ENCODE results near the gene TCN2.

Gene TCN2

DNA sequence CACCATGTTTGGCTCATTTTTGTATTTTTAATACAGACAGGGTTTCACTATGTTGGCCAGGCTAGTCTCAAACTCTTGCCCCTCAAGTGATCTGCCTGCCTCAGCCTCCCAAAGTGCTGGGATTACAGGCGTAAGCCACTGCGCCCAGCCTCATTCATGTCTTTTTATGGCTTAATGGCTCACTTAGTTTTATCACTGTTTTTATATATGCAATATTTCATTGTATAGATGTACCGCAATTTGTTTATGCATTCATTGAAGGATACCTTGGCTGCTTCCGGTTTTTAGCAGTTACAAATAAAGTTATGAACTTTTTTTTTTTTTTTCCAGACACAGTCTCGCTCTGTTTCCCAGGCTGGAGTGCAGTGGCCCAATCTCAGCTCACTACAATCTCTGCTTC lies 5.5 kb upstream of the TCN2 start:
- Histone ChIP-seq H3K4me2 (ENCODE audit: low read depth, low read length, poor library complexity, severe bottlenecking) (no peak overlapping the region), H3K9me2 (replicated peaks; ENCODE audit: insufficient read depth, low read length) (no peaks in the 10 kb centered on the region), H3K9me3 (ENCODE audit: insufficient read depth, low read length) (no peaks in the 10 kb centered on the region), H4K20me1 (ENCODE audit: low read depth, low read length) (no peaks in the 10 kb centered on the region), H2AFZ (ENCODE audit: low read depth, low read length, severe bottlenecking) (no peak overlapping the region), H3K9ac (ENCODE audit: low read length) (no peak overlapping the region), H3K4me3 (ENCODE audit: insufficient read depth, low read length, poor library complexity, severe bottlenecking) (no peak overlapping the region), H3F3A (ENCODE audit: insufficient read depth) (no peaks in the 10 kb centered on the region), H3K27me3 (ENCODE audit: low read length) (no peaks in the 10 kb centered on the region), H3K79me2 (ENCODE audit: insufficient read depth, low read length) (no peaks in the 10 kb centered on the region), H3K27ac (ENCODE audit: low read depth, low read length) (no peak overlapping the region), H3K36me3 (ENCODE audit: low read length) (no peaks in the 10 kb centered on the region)
- TF ChIP-seq, protein P1, sequence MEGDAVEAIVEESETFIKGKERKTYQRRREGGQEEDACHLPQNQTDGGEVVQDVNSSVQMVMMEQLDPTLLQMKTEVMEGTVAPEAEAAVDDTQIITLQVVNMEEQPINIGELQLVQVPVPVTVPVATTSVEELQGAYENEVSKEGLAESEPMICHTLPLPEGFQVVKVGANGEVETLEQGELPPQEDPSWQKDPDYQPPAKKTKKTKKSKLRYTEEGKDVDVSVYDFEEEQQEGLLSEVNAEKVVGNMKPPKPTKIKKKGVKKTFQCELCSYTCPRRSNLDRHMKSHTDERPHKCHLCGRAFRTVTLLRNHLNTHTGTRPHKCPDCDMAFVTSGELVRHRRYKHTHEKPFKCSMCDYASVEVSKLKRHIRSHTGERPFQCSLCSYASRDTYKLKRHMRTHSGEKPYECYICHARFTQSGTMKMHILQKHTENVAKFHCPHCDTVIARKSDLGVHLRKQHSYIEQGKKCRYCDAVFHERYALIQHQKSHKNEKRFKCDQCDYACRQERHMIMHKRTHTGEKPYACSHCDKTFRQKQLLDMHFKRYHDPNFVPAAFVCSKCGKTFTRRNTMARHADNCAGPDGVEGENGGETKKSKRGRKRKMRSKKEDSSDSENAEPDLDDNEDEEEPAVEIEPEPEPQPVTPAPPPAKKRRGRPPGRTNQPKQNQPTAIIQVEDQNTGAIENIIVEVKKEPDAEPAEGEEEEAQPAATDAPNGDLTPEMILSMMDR (IDR thresholded peaks at IDR 0.05; ENCODE audit: insufficient read depth, low read length, poor library complexity, severe bottlenecking) = no peak
- no peak for TF ChIP-seq EZH2phosphoT487 (conservative IDR thresholded peaks at IDR 0.05; ENCODE audit: low read length)

DNA sequence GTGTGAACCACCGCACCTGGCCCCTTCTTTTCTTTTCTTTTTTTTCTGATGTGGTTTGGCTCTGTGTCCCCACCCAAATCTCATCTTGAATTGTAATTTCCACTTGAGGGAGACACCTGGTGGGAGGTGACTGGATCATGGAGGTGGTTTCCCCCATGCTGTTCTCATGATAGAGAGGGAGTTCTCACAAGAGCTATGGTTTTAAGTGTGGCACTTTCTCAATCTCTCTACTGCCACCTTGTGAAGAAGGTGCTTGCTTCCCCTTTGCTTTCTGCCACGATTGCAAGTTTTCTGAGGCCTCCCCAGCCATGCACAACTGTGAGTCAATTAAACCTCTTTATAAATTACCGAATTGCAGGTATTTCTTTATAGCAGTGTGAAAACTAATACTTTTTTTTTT lies 4.9 kb upstream of the TCN2 start:
- no peak for TF ChIP-seq EZH2phosphoT487 (conservative IDR thresholded peaks at IDR 0.05; ENCODE audit: low read length)
- TF ChIP-seq, protein P1 (IDR thresholded peaks at IDR 0.05; ENCODE audit: insufficient read depth, low read length, poor library complexity, severe bottlenecking) = peak; percentile 19
- H3K9ac ChIP-seq (ENCODE audit: low read length) = no peak overlapping the region
- no peaks in the 10 kb centered on the region for H3F3A ChIP-seq (ENCODE audit: insufficient read depth)
- H3K9me3 ChIP-seq (ENCODE audit: insufficient read depth, low read length) = no peaks in the 10 kb centered on the region
- no peak overlapping the region for H2AFZ ChIP-seq (ENCODE audit: low read depth, low read length, severe bottlenecking)
- H3K27ac ChIP-seq (ENCODE audit: low read depth, low read length) = no peak overlapping the region
- H3K27me3 ChIP-seq (ENCODE audit: low read length) = no peaks in the 10 kb centered on the region
- H3K36me3 ChIP-seq (ENCODE audit: low read length) = no peaks in the 10 kb centered on the region
- no peaks in the 10 kb centered on the region for H3K9me2 ChIP-seq (replicated peaks; ENCODE audit: insufficient read depth, low read length)
- H3K4me2 ChIP-seq (ENCODE audit: low read depth, low read length, poor library complexity, severe bottlenecking) = no peak overlapping the region
- H4K20me1 ChIP-seq (ENCODE audit: low read depth, low read length) = no peaks in the 10 kb centered on the region
- no peaks in the 10 kb centered on the region for H3K79me2 ChIP-seq (ENCODE audit: insufficient read depth, low read length)
- no peak overlapping the region for H3K4me3 ChIP-seq (ENCODE audit: insufficient read depth, low read length, poor library complexity, severe bottlenecking)

DNA sequence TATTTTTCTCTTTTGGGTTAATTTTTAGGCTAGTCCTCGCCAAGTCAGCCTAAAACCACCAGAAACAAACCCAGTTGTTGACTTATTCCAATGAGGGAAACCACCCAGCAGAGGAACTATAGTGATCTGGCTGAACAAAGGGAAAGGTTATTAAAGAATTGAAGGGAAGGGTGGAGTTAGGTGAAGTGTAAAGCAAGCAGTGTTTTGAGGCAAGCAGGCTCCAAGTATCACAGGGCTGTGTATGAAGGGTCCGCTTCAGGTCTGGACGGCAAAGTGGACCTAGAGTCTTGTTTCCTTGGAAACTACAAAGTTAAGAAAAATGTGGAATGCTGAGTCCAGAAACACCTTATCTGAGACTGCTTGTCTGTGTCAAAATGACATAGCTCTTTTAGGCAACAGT lies 3.2 kb upstream of the TCN2 start:
- H3K9me3 ChIP-seq (ENCODE audit: insufficient read depth, low read length) = no peaks in the 10 kb centered on the region
- H3K27me3 ChIP-seq (ENCODE audit: low read length) = no peaks in the 10 kb centered on the region
- no peaks in the 10 kb centered on the region for H3F3A ChIP-seq (ENCODE audit: insufficient read depth)
- TF ChIP-seq, protein P1 (IDR thresholded peaks at IDR 0.05; ENCODE audit: insufficient read depth, low read length, poor library complexity, severe bottlenecking) = no peak
- H2AFZ ChIP-seq (ENCODE audit: low read depth, low read length, severe bottlenecking) = no peak overlapping the region
- no peaks in the 10 kb centered on the region for H3K36me3 ChIP-seq (ENCODE audit: low read length)
- no peaks in the 10 kb centered on the region for H4K20me1 ChIP-seq (ENCODE audit: low read depth, low read length)
- no peaks in the 10 kb centered on the region for H3K9me2 ChIP-seq (replicated peaks; ENCODE audit: insufficient read depth, low read length)
- H3K4me2 ChIP-seq (ENCODE audit: low read depth, low read length, poor library complexity, severe bottlenecking) = no peak overlapping the region
- H3K27ac ChIP-seq (ENCODE audit: low read depth, low read length) = no peak overlapping the region
- H3K4me3 ChIP-seq (ENCODE audit: insufficient read depth, low read length, poor library complexity, severe bottlenecking) = no peak overlapping the region
- no peaks in the 10 kb centered on the region for H3K79me2 ChIP-seq (ENCODE audit: insufficient read depth, low read length)
- H3K9ac ChIP-seq (ENCODE audit: low read length) = no peak overlapping the region

DNA sequence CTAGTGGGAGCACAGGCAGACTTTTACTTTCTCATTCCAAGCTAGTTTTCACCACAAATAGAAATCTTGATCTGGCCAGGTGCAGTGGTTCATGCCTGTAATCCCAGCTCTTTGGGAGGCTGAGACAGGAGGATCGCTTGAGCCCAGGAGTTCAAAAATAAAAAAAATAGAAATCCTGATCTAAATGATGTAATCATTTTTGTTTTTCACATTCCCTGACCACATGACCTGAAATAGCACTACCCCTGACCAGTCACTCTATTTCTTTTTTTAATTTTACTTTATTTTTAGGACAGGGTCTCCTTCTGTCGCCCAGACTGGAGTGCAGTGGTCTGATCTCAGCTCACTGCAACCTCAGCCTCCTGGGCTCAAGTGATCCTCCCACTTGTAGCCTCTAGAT lies 2.3 kb upstream of the TCN2 start:
- Histone ChIP-seq H3K9ac (ENCODE audit: low read length) (no peak overlapping the region), H3K4me3 (ENCODE audit: insufficient read depth, low read length, poor library complexity, severe bottlenecking) (no peak overlapping the region), H2AFZ (ENCODE audit: low read depth, low read length, severe bottlenecking) (no peak overlapping the region), H3K9me2 (replicated peaks; ENCODE audit: insufficient read depth, low read length) (no peaks in the 10 kb centered on the region), H3K27ac (ENCODE audit: low read depth, low read length) (no peak overlapping the region), H4K20me1 (ENCODE audit: low read depth, low read length) (no peaks in the 10 kb centered on the region), H3K4me2 (ENCODE audit: low read depth, low read length, poor library complexity, severe bottlenecking) (no peak overlapping the region), H3F3A (ENCODE audit: insufficient read depth) (no peaks in the 10 kb centered on the region), H3K27me3 (ENCODE audit: low read length) (no peaks in the 10 kb centered on the region), H3K79me2 (ENCODE audit: insufficient read depth, low read length) (no peaks in the 10 kb centered on the region), H3K36me3 (ENCODE audit: low read length) (no peaks in the 10 kb centered on the region), H3K9me3 (ENCODE audit: insufficient read depth, low read length) (no peaks in the 10 kb centered on the region)
- TF ChIP-seq EZH2phosphoT487 (conservative IDR thresholded peaks at IDR 0.05; ENCODE audit: low read length) = no peak
- TF ChIP-seq, protein P1 (IDR thresholded peaks at IDR 0.05; ENCODE audit: insufficient read depth, low read length, poor library complexity, severe bottlenecking) = no peak

Measured in SU-DHL-6 (cell line).